ENCODE measurements around the gene BNC2.
"Not testable (repeated sequence)": the region's sequence is repeated elsewhere in the genome, so short reads cannot be mapped to it uniquely, and the experiment has no call there.

Gene BNC2

DNA sequence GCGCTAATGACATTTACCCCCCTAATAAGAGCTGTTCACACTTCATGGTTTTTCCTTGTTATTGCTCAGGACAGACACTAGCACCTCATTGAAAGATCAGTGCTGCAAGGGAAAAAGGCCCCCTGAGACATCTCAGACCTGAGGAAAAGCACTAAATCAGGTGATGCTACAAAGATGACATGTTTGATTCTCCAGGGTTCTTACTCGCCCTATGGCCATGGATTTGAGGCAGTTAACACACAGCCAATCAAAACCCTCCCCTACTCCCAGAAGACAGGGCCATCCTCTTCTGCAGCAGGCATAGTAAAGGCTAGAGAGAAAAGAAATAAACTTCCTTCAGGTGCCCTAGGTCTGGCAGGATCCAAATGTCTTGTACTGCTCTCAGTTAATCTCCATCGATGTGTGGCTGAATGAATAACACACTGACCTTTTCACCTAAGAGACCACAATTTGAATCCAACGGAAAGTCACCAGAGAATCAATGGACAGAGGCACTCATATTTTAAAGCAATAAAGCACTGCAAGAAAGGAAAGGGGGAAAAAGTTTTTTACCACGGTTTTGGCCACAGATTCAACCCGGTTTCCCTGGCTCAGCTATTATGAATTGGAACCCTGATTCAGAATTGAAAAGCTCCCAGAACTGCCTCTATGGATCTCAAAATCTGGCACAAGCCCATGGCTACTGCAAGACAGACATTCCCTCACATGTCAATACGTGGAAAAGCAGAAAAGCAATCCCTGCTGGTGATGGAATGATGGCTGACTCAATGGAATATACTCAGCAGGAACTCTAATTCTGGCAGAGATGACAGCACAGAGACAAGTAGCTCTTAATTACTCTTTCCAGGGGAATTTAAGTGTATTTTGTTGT, 329.5 kb downstream of the BNC2 start:
- DNase-seq (ENCODE audit: low read depth): no peak

DNA sequence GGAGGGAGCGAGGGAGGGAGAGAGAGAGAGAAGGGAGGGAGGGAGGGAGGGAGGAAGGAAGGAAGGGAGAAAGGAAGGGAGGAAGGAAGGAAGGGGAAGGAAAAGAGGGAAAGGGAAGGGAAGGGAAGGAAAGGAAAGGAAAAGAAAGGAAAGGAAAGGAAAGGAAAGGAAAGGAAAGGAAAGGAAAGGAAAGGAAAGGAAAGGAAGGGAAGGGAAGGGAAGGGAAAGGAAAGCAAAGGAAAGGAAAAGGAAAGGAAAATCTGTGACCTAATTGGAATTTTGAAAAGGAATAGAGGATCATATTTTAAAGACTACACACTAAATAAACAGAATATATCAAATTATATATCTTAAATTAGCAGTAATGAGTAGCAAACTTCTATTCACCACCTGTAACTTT, 330.8 kb downstream of the BNC2 start:
- DNase-seq (ENCODE audit: low read depth): not testable (repeated sequence)

DNA sequence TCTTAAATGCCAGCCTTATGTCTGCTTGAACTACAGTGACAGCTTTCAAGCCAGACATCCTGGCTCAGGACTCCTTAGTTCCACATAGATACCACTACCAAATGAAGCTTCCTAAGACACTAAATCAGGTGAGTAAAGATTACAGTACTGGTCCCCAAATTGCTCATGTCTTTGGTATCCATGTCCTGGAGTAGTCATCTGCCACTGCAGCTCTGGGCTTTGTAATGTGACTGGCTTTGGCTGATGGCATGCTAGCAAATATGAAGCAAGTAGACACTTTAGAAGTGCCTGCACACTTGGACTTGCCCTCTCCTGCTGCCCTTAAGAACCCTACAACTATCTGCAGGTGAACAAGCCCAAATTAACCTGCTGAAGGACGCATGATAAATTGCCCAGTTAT, 334.9 kb downstream of the BNC2 start:
- DNase-seq (ENCODE audit: low read depth): no peak

DNA sequence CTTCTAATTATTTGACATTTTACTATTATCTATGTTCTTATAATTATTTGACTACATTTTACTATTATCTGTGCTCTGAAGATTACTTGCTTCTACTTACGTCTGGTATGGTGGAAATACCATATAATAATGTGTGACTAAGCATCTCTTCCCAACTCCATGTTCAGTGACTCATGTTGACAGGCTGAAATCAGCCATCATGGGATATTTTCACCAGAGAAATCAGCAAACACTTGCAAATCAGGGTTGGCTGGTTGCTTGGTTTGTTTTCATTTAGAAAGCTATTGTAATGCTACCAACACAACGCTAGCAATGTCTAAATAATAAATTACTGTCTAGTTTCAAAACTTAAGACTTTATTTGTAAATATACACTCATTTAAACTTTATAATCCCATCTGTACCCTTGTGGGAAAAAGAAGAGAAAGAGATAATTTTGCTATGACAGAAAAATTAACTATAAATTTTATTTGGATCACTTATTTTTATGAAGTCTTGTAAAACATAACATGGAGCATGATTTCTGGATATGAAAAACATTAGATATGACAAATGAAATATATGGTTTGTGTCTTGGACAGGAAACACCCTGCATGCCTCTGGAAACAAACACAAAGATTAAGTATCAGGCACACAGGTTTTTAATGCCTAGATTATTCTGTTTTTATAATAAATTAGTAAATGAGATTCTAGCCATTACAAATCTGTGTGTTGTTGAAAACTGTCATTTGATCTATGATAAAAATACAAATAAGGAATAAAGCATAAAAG, 337.6 kb downstream of the BNC2 start:
- DNase-seq (ENCODE audit: low read depth): no peak

DNA sequence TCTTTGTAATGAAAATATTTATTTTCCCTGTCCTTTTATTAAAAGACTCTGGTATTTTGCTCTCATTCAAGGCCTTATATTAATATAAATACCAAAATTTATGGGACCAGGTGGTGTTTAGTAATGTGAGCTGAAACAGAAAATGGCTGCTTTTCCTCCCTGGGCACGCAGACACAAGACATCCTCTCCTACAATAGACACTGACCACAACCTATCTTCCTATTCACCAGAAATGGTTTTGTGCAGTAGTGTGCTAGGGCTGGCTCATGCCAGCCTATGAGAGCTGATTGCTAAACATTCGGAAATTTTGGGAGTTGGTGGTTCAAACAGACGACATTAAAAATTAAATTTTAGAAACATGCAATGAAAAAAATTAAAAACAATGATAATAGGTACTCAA, 338.2 kb downstream of the BNC2 start:
- no peak for DNase-seq (ENCODE audit: low read depth)

DNA sequence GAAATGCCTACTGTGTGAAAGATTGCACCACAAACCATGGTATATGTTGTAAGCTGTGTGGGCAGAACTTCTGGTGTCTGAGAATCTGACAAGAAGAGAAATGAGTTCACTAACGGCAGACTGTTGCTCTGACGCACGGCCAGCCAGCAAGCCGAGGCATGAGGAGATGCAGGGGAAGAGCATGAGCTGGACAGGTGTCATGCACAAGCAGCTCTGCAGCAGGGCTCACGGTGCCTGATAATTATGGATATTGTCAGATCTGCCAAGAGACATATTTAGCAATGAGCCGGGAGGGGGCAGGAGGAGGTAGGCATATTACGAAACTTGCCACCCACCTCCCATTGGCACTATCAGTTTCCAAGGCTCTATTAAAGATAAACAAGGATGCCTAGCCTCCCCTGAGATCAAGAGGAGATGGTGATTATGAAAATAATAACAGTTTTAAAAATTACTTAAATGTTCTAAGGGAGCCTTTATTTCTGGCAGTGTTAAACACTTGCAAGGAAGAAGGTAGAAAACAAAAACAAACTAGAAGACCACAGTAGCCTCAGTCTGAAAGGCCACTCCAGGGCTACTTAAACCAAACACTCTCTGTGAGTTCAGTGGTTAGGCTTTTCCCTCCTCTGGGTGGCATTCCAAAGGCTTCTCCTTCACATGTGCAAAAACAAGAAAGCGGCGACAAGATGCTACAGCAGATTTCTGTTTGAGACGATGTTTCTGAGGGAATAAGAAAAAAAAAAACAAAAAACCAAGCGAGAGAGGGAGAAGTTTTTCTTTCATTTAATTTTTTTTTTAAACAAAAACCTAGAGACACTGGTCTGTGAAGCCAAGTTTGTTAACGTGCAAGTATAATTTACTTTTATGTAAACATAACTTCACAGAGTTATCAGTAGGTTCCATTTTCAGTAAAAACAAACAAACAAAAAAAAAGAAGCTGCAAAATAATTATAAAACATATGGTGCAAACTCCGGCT, 339.5 kb downstream of the BNC2 start:
- DNase-seq (ENCODE audit: low read depth): no peak

DNA sequence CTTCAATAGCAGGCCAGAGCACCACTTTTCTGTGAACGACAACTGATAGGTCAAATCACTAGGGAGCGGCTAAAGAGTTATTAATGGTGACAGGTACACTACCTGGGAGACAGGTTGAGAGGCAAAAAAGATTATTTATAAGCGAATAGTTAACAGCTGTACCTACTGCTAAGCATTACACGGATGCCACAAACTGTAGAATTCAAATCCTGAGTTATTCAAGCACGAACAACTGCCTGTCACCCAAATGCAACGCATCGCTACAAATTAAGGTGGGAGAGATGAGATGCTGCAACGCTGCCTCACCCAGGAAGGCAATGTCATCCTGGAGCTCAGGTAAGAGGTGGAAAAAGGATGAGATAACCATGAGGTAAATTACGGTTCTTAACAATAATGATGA, 342.9 kb downstream of the BNC2 start:
- DNase-seq (ENCODE audit: low read depth): no peak

DNA sequence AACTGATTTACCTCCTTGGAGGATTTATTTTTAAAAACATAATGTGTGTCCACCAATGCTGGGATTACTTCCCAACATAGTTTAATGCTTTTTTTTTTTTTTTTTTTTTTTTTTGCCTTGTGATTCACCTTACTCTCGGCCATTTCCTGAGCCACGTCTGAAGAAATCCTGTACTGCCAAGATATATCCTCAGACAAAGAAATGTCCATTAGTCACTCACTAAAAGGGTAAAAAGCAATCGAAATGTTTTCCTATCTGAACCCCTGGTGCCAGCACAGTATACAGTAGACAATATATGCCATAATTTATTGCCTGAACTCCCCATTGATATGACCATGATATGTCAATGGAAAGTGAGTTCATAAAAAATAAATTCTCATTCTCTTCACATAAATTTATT, 344.1 kb downstream of the BNC2 start:
- DNase-seq (ENCODE audit: low read depth): no peak

DNA sequence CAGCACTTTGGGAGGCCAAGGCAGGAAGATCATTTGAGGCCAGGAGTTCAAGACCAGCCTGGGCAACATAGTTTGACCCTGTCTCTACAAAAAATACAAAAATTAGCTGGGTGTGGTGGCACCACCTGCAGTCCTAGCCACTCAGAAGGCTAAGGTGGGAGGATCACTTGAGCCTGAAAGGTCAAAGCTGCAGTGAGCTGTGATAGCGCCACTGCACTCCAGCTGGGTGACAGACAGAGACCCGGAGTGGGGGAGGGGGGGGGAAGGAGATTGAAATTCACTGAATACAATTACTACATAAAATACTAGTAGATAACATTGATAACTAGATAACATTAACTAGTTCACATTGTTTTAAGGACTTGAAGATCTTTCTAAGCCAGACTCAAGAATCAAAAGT, 345.6 kb downstream of the BNC2 start:
- no peak for DNase-seq (ENCODE audit: low read depth)

DNA sequence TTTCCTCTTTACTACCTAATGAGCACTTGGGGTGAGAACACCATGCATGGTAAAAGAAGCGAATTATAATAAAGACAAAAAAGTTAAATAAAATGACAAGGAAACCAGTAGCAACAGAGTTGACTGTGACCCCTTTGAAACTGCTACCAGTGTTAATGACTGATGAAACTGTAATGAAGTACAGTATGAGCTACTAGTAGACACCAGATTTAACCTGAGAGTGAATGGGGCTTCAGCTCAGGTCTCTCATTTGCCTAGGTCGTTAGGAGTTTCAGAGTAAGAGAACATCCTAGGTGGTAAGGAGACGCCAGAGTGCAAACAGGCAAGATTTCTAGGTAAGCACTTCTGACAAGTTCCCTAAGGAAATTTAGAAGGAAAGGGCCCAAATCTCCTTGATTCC, 346.4 kb downstream of the BNC2 start:
- DNase-seq (ENCODE audit: low read depth): no peak

DNA sequence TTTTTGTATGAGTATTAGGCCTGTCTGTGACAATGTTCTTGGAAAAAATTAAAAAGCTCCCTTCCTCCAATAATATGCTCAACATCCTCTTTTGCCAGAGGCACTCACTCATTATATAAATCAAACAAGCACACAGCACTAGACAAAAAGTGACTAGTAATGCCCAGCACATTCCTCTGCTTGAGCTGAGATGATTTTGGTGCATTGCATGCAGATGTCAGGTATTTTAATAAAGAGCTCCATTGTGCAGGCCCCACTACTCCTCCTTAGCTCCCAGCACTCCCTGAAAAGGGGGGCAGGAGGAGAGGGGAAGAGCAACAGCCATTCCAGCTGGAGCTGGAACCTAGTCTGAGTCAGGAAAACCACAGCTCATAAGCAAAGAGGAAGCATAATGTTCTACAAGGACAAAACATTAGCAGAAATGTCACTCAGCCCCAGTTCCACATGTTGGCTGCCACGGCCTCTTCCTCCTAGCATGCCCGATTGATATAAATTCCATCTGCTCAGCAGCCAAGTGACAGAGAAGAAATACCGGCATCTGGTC, 348.5 kb downstream of the BNC2 start:
- no peak for DNase-seq (ENCODE audit: low read depth)

DNA sequence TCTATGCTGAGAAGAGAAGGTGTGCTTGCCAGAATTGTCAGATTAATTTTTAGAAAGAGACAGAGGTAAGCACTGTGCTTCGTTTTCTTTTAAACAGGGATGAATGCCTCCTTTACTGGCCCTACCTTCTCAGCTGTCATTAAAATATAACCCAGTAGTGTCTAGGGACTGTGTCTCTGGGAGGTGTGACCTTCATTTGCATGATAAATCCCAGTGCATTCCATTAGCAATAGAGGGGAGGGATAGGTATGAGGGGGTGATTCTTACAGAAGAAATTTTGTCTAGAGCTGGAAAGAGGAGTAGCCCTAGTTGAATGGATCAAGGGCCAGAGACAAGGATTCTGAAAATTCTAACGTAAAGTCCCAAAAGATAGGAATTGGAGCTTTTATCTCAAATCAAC, 351.5 kb downstream of the BNC2 start:
- DNase-seq (ENCODE audit: low read depth): no peak

DNA sequence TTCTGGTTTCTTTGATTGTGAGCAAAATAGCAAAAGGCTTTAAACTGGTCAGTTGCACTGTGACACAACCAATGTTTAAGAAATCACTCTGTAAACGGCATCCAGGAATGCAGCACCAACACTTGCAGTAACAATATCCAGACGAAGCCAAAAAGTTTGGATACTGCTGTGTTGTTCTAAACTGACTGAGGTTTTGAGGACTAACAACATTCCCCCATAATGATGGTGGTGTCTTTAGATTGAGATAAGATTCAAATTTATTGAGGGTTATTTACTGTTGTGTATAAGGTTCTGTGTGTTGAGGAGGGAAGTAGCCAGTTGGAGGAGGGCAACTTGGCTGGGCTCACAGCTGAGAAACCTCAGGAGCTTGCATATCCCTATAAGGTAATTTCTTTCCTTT, 353.6 kb downstream of the BNC2 start:
- no peak for DNase-seq (ENCODE audit: low read depth)

DNA sequence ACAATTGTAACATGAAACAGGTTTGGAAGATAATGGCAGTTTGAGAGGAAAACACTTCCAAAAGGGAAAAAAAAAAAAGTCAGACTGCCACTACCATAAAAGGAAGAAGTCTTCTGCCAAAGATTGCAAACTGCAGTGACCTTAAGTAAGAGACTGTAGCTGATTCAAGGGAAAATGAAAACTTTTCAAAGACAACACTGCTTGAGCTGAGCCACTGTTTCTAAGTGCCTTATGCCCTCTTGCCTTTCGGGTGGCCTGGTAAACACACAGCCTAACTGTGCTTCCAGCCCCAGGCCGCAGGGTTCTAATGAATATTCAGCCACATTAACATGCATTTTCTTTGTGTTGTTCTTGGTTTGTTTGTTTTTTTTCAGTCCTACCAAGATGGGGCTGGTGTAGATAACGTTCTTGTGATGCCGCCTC, 354.6 kb downstream of the BNC2 start:
- DNase-seq (ENCODE audit: low read depth): no peak

DNA sequence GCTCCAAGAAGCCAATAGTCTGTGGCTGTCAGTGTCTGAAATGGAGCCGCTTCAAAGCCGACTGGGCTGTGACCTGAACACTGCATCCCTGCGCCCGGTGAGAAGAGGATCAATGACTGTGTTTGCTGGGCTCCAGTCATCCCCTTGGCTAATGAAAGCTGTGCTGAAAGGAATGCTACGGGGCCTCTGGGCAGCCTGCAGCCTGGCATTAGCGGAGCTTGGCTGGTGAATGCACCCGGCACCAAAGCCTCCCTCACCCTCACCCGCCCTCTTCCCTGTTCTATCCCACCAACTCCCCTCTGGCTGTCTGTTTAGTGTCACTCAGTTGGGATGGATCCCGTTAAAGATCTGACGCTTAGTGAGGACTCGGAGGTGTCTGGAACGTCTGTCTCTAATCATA, 355.3 kb downstream of the BNC2 start:
- no peak for DNase-seq (ENCODE audit: low read depth)

DNA sequence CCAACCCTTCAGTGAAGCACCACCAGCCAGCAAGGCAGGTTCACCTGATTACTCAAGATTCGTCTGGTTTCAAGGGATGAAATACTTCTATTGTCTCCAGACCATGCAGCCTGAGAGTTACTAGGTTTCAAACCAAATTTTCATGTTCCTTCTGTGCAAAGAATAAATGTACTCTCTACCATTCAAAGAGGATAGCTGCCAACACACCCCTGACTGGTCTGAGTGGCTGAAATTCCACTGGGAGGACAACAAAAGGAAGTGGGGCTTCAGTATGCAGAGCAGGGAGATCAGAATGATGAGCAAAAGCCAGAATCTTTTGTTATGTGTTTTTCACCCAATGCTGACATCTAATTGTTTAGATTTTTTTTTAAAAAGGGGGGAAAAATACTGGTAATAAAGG, 356.3 kb downstream of the BNC2 start:
- no peak for DNase-seq (ENCODE audit: low read depth)

DNA sequence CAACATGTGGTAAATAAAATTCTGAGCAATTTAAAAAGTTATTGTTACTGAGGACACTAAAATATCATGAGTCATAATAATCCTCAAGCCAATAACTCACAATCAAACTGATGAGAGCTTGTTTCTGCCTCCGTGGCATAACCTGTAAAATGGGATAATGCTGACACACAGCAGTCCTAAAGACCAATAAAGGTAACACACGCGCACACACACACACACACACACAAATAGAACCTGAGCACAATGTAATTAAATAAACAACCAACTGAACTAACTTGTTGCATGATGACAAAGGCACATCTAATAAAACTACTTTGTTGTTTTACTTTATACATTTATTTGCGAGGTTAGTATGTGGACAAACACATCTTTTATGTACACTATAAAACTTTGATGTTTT, 358.2 kb downstream of the BNC2 start:
- DNase-seq (ENCODE audit: low read depth): no peak

DNA sequence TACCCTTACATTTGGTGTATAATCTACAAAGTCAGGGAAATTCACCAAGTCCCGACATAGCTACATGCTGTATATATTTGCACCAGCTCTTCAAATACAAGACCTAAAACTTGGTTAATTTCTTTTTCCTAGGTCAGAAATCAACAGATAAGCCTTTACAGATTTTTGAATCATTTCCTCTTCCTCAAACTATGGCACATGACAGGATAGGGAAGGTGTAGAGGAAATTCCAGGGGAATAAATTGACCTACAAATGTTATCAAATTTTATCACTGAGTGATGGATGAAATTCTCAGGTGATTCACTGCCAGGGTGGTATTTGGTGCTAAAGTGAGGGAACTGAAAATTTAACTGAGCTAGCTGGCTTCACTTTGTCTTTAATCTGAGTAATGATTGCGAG, 360.0 kb downstream of the BNC2 start:
- DNase-seq (ENCODE audit: low read depth): no peak

DNA sequence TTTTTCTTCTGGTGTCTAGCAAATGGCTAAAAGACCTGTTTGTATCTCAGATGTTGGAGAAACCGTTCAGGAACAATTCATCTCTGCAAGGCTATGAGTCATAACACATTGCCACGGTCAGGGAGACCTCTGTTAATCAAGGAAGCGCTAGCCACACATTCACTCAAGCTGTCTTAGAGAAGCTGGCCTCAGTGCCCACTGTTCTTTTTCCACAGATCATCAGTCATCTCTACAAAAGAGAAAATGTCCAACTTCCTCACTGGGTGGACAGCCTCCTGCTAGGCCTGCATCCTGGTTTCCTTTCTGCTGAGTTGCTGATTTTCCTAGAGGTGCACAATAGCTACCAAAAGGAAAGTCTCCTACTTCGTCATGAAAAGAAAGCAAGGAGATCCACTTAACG, 360.5 kb downstream of the BNC2 start:
- DNase-seq (ENCODE audit: low read depth): no peak

DNA sequence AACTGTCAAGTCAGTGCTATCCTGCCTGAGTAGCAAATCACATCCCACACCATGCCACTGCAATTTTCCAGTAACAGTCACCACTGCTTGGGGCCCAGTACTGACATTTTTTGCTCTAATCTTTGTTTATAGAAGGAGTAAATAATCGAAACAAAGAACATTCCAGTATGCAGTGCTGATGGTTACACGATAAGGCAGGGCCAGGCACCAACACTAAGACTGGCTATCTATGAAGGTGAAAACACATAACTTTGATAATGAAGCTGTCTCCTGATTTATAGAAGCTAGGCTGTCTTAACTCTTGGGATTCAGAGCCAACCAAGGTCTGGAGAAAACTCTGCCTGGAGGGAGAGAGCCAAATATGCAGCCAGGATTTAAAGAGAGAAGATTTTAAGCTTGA, 365.3 kb downstream of the BNC2 start:
- no peak for DNase-seq (ENCODE audit: low read depth)

DNA sequence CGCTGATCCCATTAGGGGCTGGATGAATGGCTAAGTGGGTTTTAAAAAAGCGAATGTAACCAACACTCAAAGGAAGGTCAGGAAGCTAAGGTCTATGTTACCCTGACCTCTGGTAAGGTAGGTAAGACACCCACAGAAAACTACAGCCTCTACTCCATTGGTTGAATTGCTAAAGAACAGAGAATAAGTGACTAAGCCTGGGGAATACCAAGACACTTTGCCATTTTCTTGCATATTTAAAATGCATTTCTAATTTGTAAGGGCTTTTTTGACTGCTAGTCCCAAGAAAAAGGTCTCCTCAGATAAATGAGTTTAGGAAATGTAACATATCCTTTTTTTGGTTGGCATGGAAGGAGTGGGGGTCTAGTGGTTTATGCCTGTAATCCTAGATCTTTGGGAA, 368.7 kb downstream of the BNC2 start:
- no peak for DNase-seq (ENCODE audit: low read depth)

DNA sequence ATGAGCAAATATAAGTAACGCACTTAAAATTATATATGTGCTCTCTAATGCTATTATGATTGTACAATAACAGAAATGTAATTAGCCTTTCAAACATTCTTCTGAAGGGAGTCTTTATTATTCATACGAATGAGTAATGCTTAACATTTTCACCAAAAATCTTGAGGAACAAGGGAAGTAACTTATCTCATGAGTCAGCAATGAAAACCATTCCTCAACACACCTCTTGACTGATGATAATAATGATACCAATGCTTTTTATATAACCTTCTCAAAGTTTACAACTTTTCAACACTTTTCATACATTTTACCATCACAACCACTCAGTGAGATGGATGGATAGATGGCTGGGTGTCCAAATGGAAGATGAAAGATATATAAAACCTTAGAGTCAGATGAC, 369.3 kb downstream of the BNC2 start:
- no peak for DNase-seq (ENCODE audit: low read depth)

Measured in stimulated activated CD8-positive, alpha-beta memory T cell treated with anti-CD3 and anti-CD28 coated beads, Interleukin-12 subunit alpha, Interleukin-12 subunit beta, amount 100 ng/mL, for 4 hours (primary cell).